K562 (cell line): ENCODE data around the gene ARHGEF12. TPM values are rescaled to one million over a fixed set of nuclear protein-coding genes. Genes with fewer than 3 reads are reported as not detected.

Source experiments
- ATF1 ChIP-seq, 2 experiments: fragments of 450-650 bp in 1 of 2; IDR thresholded peaks; 2 replicates each; pipeline ENCODE4 v1.6.1; 2016; ENCODE audit warnings: missing compliant biosample characterization in 1 of 2, missing genetic modification characterization in 1 of 2
- BCOR ChIP-seq: fragments of 450-650 bp; IDR thresholded peaks from 2 replicates; pipeline ENCODE4 v1.6.1; 2016
- BDP1 ChIP-seq: IDR thresholded peaks from 3 replicates; pipeline ENCODE4 v1.6.1; 2011; ENCODE audit not compliant: insufficient read length, insufficient read depth
- CREB1 ChIP-seq, 2 experiments: sonication (generic) in 1 of 2; formaldehyde crosslinking in 1 of 2; IDR thresholded peaks; 2 replicates each; pipeline versions ENCODE4 v1.6.1 to v1.8.0; 2012 to 2022; ENCODE audit warnings: inconsistent platforms in 1 of 2, mild to moderate bottlenecking in 1 of 2, missing genetic modification reagents in 1 of 2, moderate library complexity in 1 of 2
- FOSL1 ChIP-seq: fragments of 200-800 bp; sonication (Bioruptor generic); conservative IDR thresholded peaks from 2 replicates; pipeline ENCODE4 v1.6.1; 2016; ENCODE audit warnings: missing genetic modification characterization, missing compliant biosample characterization
- FOXM1 ChIP-seq, 2 experiments: fragments of 450-650 bp in 1 of 2; sonication (generic) in 1 of 2; formaldehyde crosslinking in 1 of 2; IDR thresholded peaks; 2 replicates each; pipeline versions ENCODE4 v1.6.1 to v1.9.0; 2017 to 2022; ENCODE audit warnings: low read depth in 2 of 2, mild to moderate bottlenecking in 2 of 2, missing genetic modification reagents in 1 of 2, moderate library complexity in 1 of 2
- HDAC2 ChIP-seq: fragments of 450-650 bp; IDR thresholded peaks from 2 replicates; pipeline ENCODE4 v1.6.1; 2016; ENCODE audit warnings: mild to moderate bottlenecking
- HMG20B ChIP-seq: fragments of 250-450 bp; sonication (Bioruptor Pico); IDR thresholded peaks from 2 replicates; pipeline ENCODE4 v1.5.0; 2021; ENCODE audit warnings: mild to moderate bottlenecking
- HNRNPL ChIP-seq: fragments of 200-400 bp; formaldehyde crosslinking; IDR thresholded peaks from 2 replicates; pipeline ENCODE4 v1.6.1; 2017; ENCODE audit warnings: low read depth, mild to moderate bottlenecking, low read length
- KLF16 ChIP-seq: IDR thresholded peaks from 2 replicates; pipeline ENCODE4 v1.6.1; 2016; ENCODE audit warnings: antibody characterized with exemption
- MTA2 ChIP-seq: fragments of 450-650 bp; IDR thresholded peaks from 2 replicates; pipeline ENCODE4 v1.6.1; 2016; ENCODE audit warnings: low read depth
- POLR2A ChIP-seq: fragments of 450-650 bp; conservative IDR thresholded peaks from 2 replicates; pipeline ENCODE4 v1.6.1; 2016
- PRDM10 ChIP-seq: fragments of 450-650 bp; IDR thresholded peaks from 2 replicates; pipeline ENCODE4 v1.6.1; 2018; ENCODE audit not compliant: partially characterized antibody
- PRMT5 ChIP-seq: sonication (generic); formaldehyde crosslinking; IDR thresholded peaks from 2 replicates; pipeline ENCODE4 v1.5.0; 2020; ENCODE audit warnings: missing genetic modification reagents
- RCOR1 ChIP-seq, 2 experiments: IDR thresholded peaks; 2 replicates each; pipeline ENCODE4 v1.6.1; 2012; ENCODE audit warnings: low read depth in 2 of 2, low read length in 2 of 2, borderline replicate concordance in 1 of 2, improper control_type of control experiment in 1 of 2
- SLC30A9 ChIP-seq: fragments of 250-450 bp; sonication (Bioruptor Pico); IDR thresholded peaks from 2 replicates; pipeline ENCODE4 v1.8.0; 2022; ENCODE audit warnings: mild to moderate bottlenecking, moderate library complexity
- SOX6 ChIP-seq: fragments of 450-650 bp; IDR thresholded peaks from 2 replicates; pipeline ENCODE4 v1.6.1; 2014; ENCODE audit warnings: mild to moderate bottlenecking
- TCFL5 ChIP-seq: fragments of 250-450 bp; sonication (Bioruptor Pico); conservative IDR thresholded peaks from 2 replicates; pipeline ENCODE4 v1.6.1; 2021; ENCODE audit warnings: mild to moderate bottlenecking, moderate library complexity, matching md5 sums
- XRCC3 ChIP-seq: fragments of 450-650 bp; IDR thresholded peaks from 2 replicates; pipeline ENCODE4 v1.6.1; 2017; ENCODE audit warnings: mild to moderate bottlenecking, moderate library complexity
- ZFP30 ChIP-seq: fragments of 250-450 bp; sonication (Bioruptor Pico); IDR thresholded peaks from 2 replicates; pipeline ENCODE4 v1.8.0; 2022; ENCODE audit warnings: moderate library complexity, mild to moderate bottlenecking, inconsistent platforms, borderline replicate concordance
- polyA plus RNA-seq, 8 experiments: library from polyadenylated mRNA; depleted of rRNA in 4 of 8; stranded (reverse) in 5 of 8; unstranded in 3 of 8; fragments of >200 nt; fragmentation: Nextera tagmentation in 2 of 8; fragmentation: Illumina TruSeq in 1 of 8; extraction: Ambion mirVana in 2 of 8; extraction: Trizol in 1 of 8; gene quantifications; 2 replicates each; pipeline versions ENCODE4 v1.2.1 to v1.2.3, GENCODE V29; 2011 to 2014; ENCODE audit warnings: inconsistent platforms in 1 of 8, missing spikeins in 1 of 8
- total RNA-seq, 7 experiments: library from RNA; depleted of rRNA in 6 of 7; stranded (reverse); fragments of >200 nt in 6 of 7; fragmentation: Illumina TruSeq in 2 of 7; extraction: Trizol in 2 of 7; gene quantifications; 2 replicates each; pipeline versions ENCODE4 v1.2.1 to v1.2.3, GENCODE V29; 2011 to 2021; ENCODE audit warnings: low replicate concordance in 1 of 7
- TF ChIP-seq, protein P1 (sequence below): sonication (generic); formaldehyde crosslinking; IDR thresholded peaks from 2 replicates; pipeline ENCODE4 v1.8.0; 2022; ENCODE audit warnings: mild to moderate bottlenecking, missing genetic modification reagents
- TF ChIP-seq, protein P2 (sequence below): fragments of 250-450 bp; sonication (Bioruptor Pico); IDR thresholded peaks from 2 replicates; pipeline ENCODE4 v1.6.1; 2021; ENCODE audit warnings: mild to moderate bottlenecking
- TF ChIP-seq, protein P3 (sequence below): sonication (generic); formaldehyde crosslinking; IDR thresholded peaks from 2 replicates; pipeline ENCODE4 v1.8.1; 2023; ENCODE audit warnings: mild to moderate bottlenecking, missing genetic modification reagents

Gene ARHGEF12
- total and polyA plus RNA-seq, 9 of the 15 experiments (the other 6 are each of a cell fraction or from before 2014, with no cell fraction given) = 3.5 to 51.7 (median 29.5) TPM

GRCh38 chr11:120339394-120339890, 3.2 kb downstream of the ARHGEF12 start (continued):
- TF ChIP-seq TCFL5 (CRISPR knock-in tag) (no peak), CREB1 (IDR thresholded peaks at IDR 0.05) (no peak), CREB1 (CRISPR knock-in tag; IDR thresholded peaks at IDR 0.05) (no peak), KLF16 (peak; percentile 92), FOXM1 (IDR thresholded peaks at IDR 0.05; ENCODE audit: low read depth) (peak; percentile 85), FOXM1 (CRISPR knock-in tag; IDR thresholded peaks at IDR 0.05; ENCODE audit: low read depth) (no peak), HMG20B (CRISPR knock-in tag) (no peak), POLR2A (peak; percentile 71), HDAC2 (peak; percentile 79; the same call in 1 of the 2 replicates), SOX6 (peak; percentile 96), PRMT5 (CRISPR knock-in tag) (no peak), PRDM10 (no peak), MTA2 (peak; percentile 90), ATF1 (CRISPR knock-in tag; IDR thresholded peaks at IDR 0.05) (no peak), ATF1 (tag; IDR thresholded peaks at IDR 0.05) (peak; percentile 58; the same call in 1 of the 2 replicates), FOSL1 (peak; percentile 38; the same call in 1 of the 2 replicates), BDP1 (no peak), ZFP30 (CRISPR knock-in tag) (no peak), HNRNPL (no peak), BCOR (peak; percentile 74; the same call in 1 of the 2 replicates), XRCC3 (no peak), SLC30A9 (no peak), RCOR1 (IDR thresholded peaks at IDR 0.05; ENCODE audit: borderline replicate concordance in 1 of 2, low read depth in 2 of 2, low read length in 2 of 2) (peak; percentile 82 to 98; a peak in 3 of 4 replicates)
- TF ChIP-seq, protein P1, sequence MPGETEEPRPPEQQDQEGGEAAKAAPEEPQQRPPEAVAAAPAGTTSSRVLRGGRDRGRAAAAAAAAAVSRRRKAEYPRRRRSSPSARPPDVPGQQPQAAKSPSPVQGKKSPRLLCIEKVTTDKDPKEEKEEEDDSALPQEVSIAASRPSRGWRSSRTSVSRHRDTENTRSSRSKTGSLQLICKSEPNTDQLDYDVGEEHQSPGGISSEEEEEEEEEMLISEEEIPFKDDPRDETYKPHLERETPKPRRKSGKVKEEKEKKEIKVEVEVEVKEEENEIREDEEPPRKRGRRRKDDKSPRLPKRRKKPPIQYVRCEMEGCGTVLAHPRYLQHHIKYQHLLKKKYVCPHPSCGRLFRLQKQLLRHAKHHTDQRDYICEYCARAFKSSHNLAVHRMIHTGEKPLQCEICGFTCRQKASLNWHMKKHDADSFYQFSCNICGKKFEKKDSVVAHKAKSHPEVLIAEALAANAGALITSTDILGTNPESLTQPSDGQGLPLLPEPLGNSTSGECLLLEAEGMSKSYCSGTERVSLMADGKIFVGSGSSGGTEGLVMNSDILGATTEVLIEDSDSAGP (CRISPR knock-in tag) = no peak
- TF ChIP-seq, protein P2, sequence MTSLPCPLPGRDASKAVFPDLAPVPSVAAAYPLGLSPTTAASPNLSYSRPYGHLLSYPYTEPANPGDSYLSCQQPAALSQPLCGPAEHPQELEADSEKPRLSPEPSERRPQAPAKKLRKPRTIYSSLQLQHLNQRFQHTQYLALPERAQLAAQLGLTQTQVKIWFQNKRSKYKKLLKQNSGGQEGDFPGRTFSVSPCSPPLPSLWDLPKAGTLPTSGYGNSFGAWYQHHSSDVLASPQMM (CRISPR knock-in tag) = no peak
- TF ChIP-seq, protein P3, sequence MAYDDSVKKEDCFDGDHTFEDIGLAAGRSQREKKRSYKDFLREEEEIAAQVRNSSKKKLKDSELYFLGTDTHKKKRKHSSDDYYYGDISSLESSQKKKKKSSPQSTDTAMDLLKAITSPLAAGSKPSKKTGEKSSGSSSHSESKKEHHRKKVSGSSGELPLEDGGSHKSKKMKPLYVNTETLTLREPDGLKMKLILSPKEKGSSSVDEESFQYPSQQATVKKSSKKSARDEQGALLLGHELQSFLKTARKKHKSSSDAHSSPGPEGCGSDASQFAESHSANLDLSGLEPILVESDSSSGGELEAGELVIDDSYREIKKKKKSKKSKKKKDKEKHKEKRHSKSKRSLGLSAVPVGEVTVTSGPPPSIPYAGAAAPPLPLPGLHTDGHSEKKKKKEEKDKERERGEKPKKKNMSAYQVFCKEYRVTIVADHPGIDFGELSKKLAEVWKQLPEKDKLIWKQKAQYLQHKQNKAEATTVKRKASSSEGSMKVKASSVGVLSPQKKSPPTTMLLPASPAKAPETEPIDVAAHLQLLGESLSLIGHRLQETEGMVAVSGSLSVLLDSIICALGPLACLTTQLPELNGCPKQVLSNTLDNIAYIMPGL = no peak
